ENCODE data around the gene KDM1A.
"Not testable (repeated sequence)": the region's sequence is repeated elsewhere in the genome, so short reads cannot be mapped to it uniquely, and the experiment has no call there.

The KDM1A gene

DNA sequence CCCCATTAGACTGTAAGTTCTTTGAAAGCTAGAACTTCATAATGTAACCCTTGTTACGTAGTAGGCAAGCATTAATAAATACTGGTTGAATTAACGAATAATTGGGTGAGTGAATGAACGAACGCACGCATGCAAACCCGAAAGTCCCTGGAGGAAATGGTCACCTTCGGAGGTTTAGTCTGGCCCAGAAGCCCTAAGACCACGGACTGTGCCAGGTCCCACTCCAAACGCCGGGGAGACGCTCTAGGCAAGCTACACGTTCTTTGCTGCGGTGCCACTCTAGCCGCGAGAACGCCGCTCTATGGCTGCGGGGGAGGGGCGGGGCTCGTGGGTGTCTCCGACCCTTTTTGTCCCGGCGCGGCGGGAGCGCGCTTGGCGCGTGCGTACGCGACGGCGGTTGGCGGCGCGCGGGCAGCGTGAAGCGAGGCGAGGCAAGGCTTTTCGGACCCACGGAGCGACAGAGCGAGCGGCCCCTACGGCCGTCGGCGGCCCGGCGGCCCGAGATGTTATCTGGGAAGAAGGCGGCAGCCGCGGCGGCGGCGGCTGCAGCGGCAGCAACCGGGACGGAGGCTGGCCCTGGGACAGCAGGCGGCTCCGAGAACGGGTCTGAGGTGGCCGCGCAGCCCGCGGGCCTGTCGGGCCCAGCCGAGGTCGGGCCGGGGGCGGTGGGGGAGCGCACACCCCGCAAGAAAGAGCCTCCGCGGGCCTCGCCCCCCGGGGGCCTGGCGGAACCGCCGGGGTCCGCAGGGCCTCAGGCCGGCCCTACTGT is at the start of gene KDM1A:
TSS of gene KDM1A (plus strand) at position 375 of the 769 bp plus-strand sequence. CDS start at position 504, 129 bp downstream.
- DNase-seq (ENCODE audit: low spot score) = peak; percentile 93
- Mint-ChIP-seq H3K9me3 (peaks cover 17% of the 10 kb centered on the region), H3K27ac (peak within 1 kb of the TSS; percentile 92), H3K4me3 (peak within 1 kb of the TSS; percentile 96), H3K4me1 (ENCODE audit: low read depth) (peaks cover 33% of the 10 kb centered on the region), H3K27me3 (ENCODE audit: low read depth) (peaks cover 2% of the 10 kb centered on the region), H3K36me3 (ENCODE audit: low read depth) (peaks cover 23% of the 10 kb centered on the region)

DNA sequence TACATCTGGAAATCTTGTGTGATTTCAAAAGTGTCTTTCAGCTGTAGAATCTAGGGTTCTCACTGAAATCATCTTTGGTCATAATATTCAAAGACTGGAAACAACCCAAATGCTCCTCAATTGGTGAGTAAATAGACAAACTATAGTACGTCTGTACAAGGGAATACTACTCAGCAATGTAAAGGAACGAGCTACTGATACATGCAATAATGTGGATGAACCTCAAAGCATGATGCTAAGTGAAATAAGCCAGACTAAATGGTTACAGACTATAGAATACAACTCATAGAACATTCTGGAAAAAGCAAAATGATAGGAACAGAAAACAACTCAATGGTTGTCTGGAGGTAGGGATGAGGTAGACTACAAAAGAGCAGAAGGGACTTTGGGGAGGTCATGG is 49.2 kb upstream of the KDM1A start:
- Mint-ChIP-seq H3K36me3 (ENCODE audit: low read depth) (no peaks in the 10 kb centered on the region), H3K27me3 (ENCODE audit: low read depth) (peaks cover 41% of the 10 kb centered on the region), H3K4me3 (no peak overlapping the region), H3K4me1 (ENCODE audit: low read depth) (no peaks in the 10 kb centered on the region), H3K27ac (no peak overlapping the region), H3K9me3 (no peaks in the 10 kb centered on the region)
- no peak for DNase-seq (ENCODE audit: low spot score)

DNA sequence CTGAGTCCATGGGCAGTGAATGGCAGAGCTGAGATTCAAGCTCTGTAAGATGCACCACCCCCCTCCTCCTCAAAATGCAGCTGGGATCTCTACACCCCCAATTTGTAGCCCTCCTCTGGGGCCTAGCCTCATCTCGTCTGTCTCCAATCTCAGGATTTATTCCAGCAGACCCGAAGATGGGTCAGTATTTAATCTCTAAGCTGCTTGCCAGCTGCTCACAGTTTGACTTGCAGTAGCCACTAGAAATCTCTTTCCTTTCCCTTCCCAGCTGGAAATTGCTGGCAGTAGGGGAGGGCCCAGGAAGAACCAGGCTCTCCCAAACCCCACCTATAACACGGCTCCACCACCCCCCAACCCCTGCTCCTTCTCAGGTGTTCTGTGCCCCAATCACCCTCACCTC is 48.1 kb upstream of the KDM1A start:
- H3K4me1 Mint-ChIP-seq (ENCODE audit: low read depth) = no peaks in the 10 kb centered on the region
- no peaks in the 10 kb centered on the region for H3K36me3 Mint-ChIP-seq (ENCODE audit: low read depth)
- H3K27ac Mint-ChIP-seq = no peak overlapping the region
- DNase-seq (ENCODE audit: low spot score) = no peak
- peaks cover 41% of the 10 kb centered on the region for H3K27me3 Mint-ChIP-seq (ENCODE audit: low read depth)
- no peaks in the 10 kb centered on the region for H3K9me3 Mint-ChIP-seq
- no peak overlapping the region for H3K4me3 Mint-ChIP-seq

DNA sequence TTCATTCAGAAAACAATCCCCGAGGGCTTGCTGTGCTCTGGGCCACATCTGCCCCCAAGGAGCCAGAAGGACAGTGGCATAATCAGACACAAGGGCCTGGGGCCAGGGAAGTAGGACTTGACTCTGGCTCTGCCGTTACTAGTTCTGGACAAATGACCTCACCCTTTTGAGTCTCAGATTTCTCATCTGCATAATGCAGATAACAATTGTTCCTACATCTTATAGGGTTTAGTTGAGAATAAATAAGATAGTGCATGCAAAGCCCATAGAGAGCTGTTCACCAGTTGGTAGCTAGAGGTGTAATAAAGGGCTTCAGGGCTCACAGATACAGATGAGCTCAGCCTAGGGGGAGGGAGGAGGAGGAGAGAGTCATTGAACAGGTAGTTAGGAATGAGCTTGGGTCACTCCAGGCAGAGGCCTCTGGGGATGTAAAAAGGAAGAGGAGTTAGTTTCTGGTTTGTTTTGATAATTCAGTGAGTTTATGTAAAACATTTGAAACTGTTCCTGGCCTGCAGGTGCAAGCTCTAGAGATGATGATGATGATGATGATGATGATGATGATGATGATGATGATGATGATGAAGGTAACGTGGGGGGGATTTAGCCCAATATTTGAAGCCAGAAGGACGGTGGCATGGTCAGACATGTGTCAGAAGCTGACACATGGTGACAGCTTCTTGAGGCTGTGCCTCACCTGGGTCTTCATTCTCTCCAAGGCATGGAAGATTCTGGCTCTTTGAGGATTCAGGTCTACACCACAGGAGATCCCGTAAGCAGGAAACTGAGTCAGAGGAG is 47.5 kb upstream of the KDM1A start:
- Mint-ChIP-seq H3K4me1 (ENCODE audit: low read depth) (no peaks in the 10 kb centered on the region), H3K27ac (no peak overlapping the region), H3K9me3 (no peaks in the 10 kb centered on the region), H3K36me3 (ENCODE audit: low read depth) (no peaks in the 10 kb centered on the region), H3K4me3 (no peak overlapping the region), H3K27me3 (ENCODE audit: low read depth) (peaks cover 39% of the 10 kb centered on the region)
- no peak for DNase-seq (ENCODE audit: low spot score)

DNA sequence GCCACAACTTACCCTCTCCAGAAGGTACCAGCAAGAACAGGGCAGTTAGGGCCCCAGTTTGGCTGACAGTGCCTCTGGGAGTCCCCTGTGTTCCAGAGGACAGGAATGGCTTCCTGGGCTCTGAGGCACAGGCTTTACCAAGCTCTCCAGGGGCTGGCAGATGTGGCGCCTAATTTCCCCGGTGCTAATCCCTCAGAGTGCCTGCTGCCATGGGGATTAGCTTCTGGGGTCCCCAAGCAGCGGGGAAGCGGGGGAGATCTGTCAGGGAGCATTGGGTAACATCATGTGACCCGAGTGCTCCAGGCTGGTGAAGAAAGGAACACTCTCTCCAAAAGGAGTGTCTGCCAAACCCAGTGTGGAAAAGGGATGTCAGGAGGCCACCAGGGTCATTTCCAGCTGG is 46.5 kb upstream of the KDM1A start, which contains the start of gene LACTBL1:
TSS of gene LACTBL1 (minus strand) at position 107 of the 400 bp plus-strand sequence. CDS start 550 bp downstream, outside the sequence.
- DNase-seq (ENCODE audit: low spot score) = no peak
- no peaks in the 10 kb centered on the region for H3K4me1 Mint-ChIP-seq (ENCODE audit: low read depth)
- H3K36me3 Mint-ChIP-seq (ENCODE audit: low read depth) = no peaks in the 10 kb centered on the region
- no peak within 1 kb of the TSS for H3K27ac Mint-ChIP-seq
- H3K27me3 Mint-ChIP-seq (ENCODE audit: low read depth) = peaks cover 43% of the 10 kb centered on the region
- no peaks in the 10 kb centered on the region for H3K9me3 Mint-ChIP-seq
- H3K4me3 Mint-ChIP-seq = no peak within 1 kb of the TSS

DNA sequence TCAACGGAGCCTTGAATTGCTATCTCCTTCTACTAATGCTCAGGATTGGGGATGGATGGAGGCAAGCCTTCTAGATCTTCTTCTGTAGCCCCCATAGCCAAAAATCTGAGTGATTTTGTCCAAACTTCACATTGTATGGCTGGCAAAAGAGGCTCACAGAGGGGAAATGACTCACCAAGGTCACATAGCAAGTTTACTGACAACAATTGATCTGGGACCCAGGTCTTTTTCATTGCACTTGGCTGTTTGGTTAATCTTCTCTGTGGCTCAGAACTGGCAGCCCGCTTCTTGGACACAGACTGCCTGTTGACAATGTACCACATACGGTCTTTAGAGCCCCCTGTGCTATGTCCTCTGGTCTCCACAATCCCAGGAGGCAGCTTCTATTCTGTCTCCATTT is 43.6 kb upstream of the KDM1A start:
- no peak for DNase-seq (ENCODE audit: low spot score)
- Mint-ChIP-seq H3K27ac (no peak overlapping the region), H3K9me3 (no peaks in the 10 kb centered on the region), H3K4me3 (no peak overlapping the region), H3K4me1 (ENCODE audit: low read depth) (no peaks in the 10 kb centered on the region), H3K27me3 (ENCODE audit: low read depth) (peaks cover 28% of the 10 kb centered on the region), H3K36me3 (ENCODE audit: low read depth) (no peaks in the 10 kb centered on the region)

DNA sequence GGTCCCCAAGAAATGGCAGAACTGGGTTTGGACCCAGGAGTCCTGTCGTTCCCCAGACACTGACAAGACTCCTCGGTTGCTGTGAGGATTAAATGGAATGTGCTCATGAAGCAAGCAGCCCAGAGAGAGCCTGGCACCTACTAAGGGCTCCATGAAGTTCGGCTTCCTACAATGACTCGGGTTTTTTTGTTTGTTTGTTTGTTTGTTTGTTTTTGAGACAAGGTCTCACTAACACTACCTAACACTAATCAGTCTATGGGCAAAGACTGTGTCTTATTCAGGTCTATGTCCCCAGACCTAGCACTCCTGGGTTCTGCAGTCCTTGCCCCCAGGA is 43.2 kb upstream of the KDM1A start:
- Mint-ChIP-seq H3K9me3 (no peaks in the 10 kb centered on the region), H3K4me3 (no peak overlapping the region), H3K36me3 (ENCODE audit: low read depth) (no peaks in the 10 kb centered on the region), H3K27me3 (ENCODE audit: low read depth) (peaks cover 28% of the 10 kb centered on the region), H3K4me1 (ENCODE audit: low read depth) (no peaks in the 10 kb centered on the region), H3K27ac (no peak overlapping the region)
- DNase-seq (ENCODE audit: low spot score) = no peak

DNA sequence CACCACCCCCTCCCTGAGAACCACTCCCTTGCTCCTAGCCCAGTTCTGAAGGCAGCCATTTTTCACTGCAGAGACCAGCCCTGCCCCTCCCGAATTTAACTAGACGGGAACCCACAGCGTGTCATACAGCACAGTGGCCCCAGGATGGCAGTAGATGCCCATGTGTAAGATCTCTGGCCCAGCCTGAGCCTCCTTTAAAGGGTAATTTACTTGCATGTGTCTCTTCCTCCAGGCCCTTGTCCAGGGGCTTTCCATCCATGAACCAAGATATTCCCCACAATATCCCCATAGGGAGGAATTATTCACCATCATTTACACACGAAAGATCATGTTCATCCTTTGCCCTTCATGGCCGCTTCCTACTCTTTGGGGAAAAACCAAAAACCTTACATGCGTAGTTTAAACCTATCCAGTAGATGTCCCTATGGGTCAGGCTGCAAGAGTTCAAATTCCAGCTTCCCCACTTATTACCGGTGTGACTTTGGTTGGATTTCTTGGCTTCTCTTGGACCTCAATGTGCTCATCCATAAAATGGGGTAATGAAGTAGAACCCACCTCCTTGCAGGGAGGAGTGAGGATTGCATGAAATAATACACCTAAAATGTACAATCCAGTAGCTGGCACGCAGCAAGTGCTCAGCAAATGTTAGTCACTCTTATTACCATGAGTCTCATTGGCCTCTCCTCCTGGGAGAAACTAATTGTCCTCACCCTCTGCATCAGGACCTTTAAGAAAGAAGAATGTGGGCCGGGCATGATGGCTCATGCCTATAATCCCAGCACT is 42.6 kb upstream of the KDM1A start:
- DNase-seq (ENCODE audit: low spot score) = peak; percentile 32
- Mint-ChIP-seq H3K9me3 (no peaks in the 10 kb centered on the region), H3K27ac (no peak overlapping the region), H3K4me3 (no peak overlapping the region), H3K4me1 (ENCODE audit: low read depth) (no peaks in the 10 kb centered on the region), H3K27me3 (ENCODE audit: low read depth) (peaks cover 25% of the 10 kb centered on the region), H3K36me3 (ENCODE audit: low read depth) (no peaks in the 10 kb centered on the region)

DNA sequence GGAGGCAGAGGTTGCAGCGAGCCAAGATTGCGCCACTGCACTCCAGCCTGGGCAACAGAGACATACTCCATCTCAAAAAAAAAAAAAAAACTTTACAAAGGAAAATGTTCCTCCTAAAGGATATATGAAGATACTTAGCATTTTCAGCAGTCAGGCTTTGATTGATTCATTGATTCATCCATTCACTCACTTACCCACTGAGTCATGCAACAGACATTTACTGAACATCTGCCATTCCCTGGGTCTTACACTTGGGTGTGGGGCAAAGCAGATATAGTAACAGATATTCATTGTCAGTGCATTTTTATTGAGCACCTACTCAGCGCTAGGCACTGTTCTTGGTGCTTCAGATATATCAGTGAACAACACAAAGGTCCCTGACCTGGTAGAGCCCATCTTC is 41.0 kb upstream of the KDM1A start:
- Mint-ChIP-seq H3K4me3 (no peak overlapping the region), H3K9me3 (no peaks in the 10 kb centered on the region), H3K27me3 (ENCODE audit: low read depth) (peaks cover 19% of the 10 kb centered on the region), H3K36me3 (ENCODE audit: low read depth) (no peaks in the 10 kb centered on the region), H3K27ac (no peak overlapping the region), H3K4me1 (ENCODE audit: low read depth) (no peaks in the 10 kb centered on the region)
- DNase-seq (ENCODE audit: low spot score) = no peak

DNA sequence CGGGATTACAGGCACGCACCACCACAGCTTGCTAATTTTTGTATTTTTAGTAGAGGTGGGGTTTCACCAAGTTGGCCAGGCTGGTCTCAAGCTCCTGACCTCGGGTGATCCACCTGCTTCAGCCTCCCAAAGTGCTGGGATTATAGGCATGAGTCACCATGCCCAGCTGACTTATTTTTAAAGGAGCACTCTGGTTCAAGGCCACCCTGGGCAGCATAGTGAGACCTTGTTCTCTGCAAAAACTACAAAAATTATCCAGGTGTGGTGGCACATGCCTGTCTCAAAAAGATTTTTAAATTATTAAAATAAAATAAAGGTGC is 38.8 kb upstream of the KDM1A start:
- not testable (repeated sequence) for DNase-seq (ENCODE audit: low spot score); H3K36me3 Mint-ChIP-seq (ENCODE audit: low read depth); H3K27ac Mint-ChIP-seq; H3K4me3 Mint-ChIP-seq; H3K9me3 Mint-ChIP-seq; H3K4me1 Mint-ChIP-seq (ENCODE audit: low read depth)
- H3K27me3 Mint-ChIP-seq (ENCODE audit: low read depth) = peaks cover 15% of the 10 kb centered on the region

DNA sequence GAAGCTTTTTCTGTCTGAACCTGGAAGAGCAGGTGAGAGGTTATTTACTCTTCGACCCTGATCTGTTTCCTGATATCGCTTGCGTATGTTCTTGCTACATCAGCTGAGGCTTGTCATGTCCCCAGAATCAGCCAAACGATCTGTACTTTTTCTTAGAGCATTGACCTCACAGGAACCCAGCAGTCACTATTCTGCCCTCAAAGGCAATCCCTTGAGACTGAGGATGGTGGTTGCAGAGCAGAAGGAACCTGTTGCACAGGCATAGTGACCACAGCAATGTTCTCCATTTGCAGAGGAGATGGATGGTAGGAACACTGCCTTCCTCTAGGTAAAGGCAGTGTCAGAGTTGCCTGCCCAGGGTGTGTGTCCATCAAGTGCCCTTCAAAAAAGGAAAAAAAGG is 35.3 kb upstream of the KDM1A start:
- DNase-seq (ENCODE audit: low spot score) = no peak
- Mint-ChIP-seq H3K27me3 (ENCODE audit: low read depth) (peaks cover 12% of the 10 kb centered on the region), H3K36me3 (ENCODE audit: low read depth) (no peaks in the 10 kb centered on the region), H3K4me1 (ENCODE audit: low read depth) (no peaks in the 10 kb centered on the region), H3K9me3 (no peaks in the 10 kb centered on the region), H3K4me3 (no peak overlapping the region), H3K27ac (no peak overlapping the region)

DNA sequence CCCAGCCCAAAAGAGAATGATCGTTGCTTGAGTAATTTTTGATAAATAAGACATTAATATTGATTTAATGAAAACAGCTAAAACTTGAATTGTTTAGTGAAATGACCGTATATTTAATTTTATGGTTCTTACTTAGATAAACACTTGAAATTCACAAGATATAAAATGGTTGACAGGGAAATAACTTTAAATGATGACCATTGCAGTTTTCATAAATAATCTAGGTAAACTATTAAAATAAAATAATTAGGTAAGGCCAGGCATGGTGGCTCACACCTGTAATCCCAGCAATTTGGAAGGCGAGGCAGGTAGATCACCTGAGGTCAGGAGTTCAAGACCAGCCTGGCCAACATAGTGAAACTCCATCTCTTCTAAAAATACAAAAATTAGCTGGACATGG is 26.9 kb upstream of the KDM1A start:
- Mint-ChIP-seq H3K9me3 (peaks cover 12% of the 10 kb centered on the region), H3K27me3 (ENCODE audit: low read depth) (peaks cover 10% of the 10 kb centered on the region)
- H3K27ac Mint-ChIP-seq; H3K4me3 Mint-ChIP-seq; DNase-seq (ENCODE audit: low spot score); H3K36me3 Mint-ChIP-seq (ENCODE audit: low read depth); H3K4me1 Mint-ChIP-seq (ENCODE audit: low read depth): not testable (repeated sequence)

DNA sequence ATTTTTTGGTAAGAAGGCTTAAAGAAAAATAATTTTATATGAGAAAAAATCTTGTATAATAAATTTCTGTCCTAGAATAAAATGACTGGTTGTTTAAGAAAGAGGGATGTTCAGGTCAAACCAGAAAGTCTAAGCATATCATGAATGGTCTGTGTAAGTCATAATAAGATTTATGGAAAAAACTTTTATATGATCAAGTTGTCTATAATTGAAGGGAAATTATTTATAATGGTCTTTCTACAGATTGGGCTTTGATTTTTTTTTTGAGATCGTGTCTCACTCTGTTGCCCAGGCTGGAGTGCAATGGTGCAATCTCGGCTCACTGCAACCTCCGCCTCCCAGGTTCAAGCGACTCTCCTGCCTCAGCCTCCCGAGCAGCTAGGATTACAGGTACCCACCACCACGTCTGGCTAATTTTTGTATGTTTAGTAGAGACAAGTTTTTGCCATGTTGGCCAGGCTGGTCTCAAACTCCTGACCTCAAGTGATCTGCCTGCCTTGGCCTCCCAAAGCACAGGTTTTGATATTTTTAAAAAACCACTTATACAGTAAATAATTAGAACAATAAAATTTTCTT is 26.0 kb upstream of the KDM1A start:
- H3K27me3 Mint-ChIP-seq (ENCODE audit: low read depth); H3K4me1 Mint-ChIP-seq (ENCODE audit: low read depth); DNase-seq (ENCODE audit: low spot score); H3K27ac Mint-ChIP-seq; H3K36me3 Mint-ChIP-seq (ENCODE audit: low read depth); H3K4me3 Mint-ChIP-seq: not testable (repeated sequence)
- peaks cover 12% of the 10 kb centered on the region for H3K9me3 Mint-ChIP-seq

DNA sequence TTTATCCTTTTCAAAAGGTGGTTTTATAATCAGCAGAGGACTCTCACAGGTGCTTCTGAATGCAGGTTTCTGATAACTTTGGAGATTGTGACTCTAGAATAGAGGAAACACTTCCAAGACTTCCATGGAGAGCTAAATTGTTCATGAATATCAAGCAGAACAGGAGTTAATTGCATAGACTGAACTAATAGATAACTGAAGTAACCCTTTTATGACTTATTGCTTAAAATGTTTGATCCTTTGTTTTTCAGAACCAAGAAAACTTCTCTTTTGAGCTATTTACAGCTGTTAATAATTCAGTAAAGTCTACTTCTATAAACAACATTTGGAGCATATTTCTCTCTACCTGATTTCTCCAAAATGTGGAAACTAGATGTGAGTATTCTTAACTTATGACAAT is 23.5 kb upstream of the KDM1A start:
- Mint-ChIP-seq H3K4me3 (no peak overlapping the region), H3K9me3 (peaks cover 12% of the 10 kb centered on the region), H3K27me3 (ENCODE audit: low read depth) (peaks cover 3% of the 10 kb centered on the region), H3K36me3 (ENCODE audit: low read depth) (no peaks in the 10 kb centered on the region), H3K4me1 (ENCODE audit: low read depth) (no peaks in the 10 kb centered on the region), H3K27ac (no peak overlapping the region)
- no peak for DNase-seq (ENCODE audit: low spot score)
